GM21723 (cell line): ENCODE results near the gene EVC2.

Experiments
- ATAC-seq: cut with Tn5 transposase; IDR thresholded peaks from one replicate; pipeline ENCODE4 v1.9.1; 2021; ENCODE audit warnings: mild to moderate bottlenecking, moderate library complexity; ENCODE audit not compliant: unreplicated experiment

Gene EVC2

DNA sequence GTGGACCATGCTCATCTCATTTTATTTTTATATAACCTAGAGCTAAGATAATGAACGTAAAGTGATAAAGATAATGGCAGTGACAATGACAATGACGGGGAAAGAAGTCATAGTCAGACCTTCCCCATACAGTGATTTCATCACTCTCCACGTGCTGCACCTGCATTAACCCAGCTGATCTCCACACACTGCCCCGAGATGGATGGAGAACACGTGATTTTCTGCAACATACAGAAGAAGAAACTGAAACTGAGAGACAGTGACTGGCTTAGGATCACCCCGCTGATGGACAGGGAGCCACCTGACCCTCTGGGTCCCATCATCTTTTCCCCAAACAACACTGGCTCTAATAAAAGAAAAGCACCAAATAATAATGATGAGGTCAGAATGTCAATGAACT is 22.0 kb downstream of the EVC2 start:
- ATAC-seq = no peak

DNA sequence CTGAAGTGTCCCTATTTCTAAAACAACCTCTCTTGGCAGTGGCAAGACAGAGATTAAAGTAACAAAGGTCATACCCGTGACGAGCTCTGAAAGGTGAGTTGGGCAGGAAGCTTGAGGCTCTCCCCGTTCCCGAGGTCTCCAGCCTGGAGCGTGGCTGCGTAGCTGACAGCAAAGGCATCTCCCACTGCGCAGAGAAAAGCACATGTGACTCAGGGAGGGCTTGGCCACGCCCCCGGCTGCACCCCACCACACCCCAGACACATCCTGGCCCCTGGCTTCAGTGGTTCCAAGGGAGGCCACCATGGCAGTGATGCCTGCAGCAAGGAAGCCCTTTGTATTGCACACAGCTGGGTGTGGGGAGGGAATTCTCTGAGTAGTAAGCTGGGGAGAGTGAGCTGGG is 23.1 kb downstream of the EVC2 start:
- ATAC-seq = no peak

DNA sequence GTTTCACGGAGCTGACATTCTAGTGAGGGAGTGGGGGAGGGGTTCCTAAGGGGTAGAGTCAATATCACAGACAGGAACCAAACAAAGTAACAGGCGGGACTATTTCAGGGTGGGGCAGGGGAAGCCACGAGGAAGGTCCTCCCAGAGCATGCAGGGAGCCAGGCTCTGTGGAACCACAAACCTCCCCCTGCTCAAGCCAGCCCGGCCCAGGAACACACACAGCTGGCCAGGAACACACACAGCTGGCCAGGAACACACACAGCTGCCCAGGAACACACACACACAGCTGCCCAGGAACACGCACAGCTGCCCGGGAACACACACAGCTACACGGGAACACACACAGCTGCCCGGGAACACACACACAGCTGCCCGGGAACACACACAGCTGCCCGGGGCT is 24.8 kb downstream of the EVC2 start:
- ATAC-seq = no peak

DNA sequence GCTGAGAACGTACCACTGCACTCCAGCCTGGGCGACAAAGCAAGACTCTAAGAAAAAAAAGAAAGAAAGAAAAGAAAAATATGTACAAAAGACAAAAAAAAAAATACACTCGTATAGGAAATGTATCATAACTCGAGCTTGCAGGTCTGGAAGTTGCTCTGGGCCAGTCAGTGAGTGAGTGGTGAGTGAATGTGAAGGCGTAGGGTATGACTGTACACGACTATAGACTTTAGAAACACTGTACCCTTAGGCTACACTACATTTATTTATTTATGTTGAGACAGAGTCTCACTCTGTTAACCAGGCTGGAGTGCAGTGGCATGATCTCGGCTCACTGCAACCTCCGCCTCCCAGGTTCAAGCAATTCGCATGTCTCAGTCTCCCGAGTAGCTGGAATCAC is 29.4 kb downstream of the EVC2 start:
- no peak for ATAC-seq

DNA sequence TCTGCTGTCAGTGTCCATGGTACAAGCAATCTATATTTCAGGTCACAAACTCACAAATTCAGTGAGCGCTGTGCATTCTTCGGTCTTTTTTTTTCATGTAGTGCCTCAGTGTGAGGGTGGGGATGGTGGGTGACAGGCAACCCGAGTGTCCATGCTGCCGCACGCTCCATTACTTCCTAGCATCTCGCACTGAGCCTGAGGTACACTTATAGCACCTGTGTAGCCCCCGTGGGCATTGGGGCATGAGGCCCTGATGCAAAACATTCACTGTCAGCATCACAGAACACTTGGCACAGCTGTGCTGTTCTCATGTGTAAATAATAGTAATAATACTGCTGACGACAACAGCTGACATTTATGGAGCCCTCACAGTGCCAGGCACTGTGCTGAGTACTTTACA is 31.6 kb downstream of the EVC2 start:
- ATAC-seq = no peak

DNA sequence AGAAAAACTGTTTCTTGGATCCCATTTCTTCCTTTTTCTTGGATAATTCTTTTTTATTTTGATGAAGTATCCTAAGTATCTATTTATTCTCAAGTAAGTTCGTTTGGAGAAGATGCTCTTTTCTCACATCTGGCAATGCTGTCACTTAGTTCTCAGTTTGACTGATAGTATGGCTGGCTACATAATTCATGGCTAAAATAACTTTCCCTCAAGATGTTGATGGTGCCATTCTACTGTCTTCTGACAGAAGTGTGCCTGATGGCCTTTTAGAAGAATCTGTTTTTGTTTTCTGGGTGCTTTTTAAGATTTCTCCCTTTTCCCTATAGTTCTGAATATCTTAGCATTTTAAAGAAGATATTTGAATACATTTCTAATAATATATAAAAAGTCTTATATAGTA is 41.6 kb downstream of the EVC2 start:
- no peak for ATAC-seq

DNA sequence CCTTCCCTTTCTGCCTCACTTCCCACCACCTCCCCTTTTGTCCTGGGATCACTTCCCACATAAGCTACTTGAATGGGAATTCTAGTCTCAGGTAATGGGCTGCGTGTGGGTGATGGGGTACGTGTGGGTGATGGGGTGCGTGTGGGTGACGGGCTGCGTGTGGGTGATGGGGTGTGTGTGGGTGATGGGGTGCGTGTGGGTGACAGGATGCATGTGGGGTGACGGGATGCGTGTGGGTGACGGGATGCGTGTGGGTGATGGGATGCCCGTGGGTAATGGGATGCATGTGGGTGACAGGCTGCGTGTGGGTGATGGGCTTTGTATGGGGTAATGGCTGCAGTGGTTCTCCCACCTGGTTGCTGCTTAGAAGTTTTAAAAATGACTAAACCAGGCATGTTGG is 43.6 kb downstream of the EVC2 start:
- ATAC-seq = no peak

DNA sequence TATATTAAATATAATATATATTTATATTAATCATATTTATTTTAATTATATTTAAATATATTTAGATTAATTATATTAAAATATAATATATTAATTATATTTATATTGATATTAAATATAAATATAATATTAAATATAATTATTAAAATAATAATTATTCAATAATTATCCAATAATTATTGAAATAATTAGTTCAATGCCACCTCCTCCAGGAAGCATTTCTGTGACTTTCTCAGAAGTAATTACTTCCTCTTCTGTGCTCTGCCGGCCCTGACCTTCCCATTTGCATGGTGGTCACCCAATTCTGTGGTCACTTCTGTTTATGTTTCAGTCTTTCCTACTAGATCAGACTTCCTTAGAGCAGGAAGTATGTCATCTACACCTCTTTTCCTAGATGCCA is 45.8 kb downstream of the EVC2 start:
- ATAC-seq = no peak

DNA sequence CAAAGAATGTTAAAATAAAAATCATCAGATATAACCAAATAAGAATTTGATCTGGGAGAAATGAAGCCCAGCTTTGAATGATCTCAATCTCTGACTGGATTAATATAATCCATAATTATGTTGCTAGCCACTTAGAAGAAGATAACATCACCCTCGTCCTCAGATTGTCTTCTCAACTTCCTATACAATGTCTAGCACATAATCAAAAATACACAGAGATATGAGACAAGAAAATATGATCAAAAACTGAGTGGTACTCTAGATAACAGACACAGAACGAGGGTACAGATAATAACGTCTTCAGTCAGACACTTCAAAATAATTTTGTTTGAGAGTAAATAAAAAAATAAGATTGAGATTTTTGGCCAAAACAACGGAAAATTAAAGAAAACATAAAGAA is 47.1 kb downstream of the EVC2 start:
- no peak for ATAC-seq

DNA sequence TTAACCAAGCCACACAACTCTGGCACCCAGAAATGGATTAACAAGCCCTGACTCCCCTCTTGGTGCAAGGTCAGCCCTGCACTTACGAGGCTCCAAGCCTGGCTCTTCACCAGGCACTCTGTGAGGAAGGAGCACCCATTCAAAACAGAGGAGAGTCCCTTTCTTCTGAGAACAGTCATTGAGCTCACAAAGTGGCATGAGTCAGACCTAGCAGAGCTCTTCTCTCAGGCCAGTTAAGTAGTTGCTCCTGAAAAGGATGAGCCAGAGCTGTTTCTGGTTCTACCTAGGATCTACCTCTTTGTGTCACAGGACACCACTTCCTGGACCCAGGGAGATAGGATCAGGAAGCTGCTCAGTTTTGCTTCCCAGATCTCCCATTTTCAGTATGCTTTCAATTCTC is 48.2 kb downstream of the EVC2 start:
- no peak for ATAC-seq

DNA sequence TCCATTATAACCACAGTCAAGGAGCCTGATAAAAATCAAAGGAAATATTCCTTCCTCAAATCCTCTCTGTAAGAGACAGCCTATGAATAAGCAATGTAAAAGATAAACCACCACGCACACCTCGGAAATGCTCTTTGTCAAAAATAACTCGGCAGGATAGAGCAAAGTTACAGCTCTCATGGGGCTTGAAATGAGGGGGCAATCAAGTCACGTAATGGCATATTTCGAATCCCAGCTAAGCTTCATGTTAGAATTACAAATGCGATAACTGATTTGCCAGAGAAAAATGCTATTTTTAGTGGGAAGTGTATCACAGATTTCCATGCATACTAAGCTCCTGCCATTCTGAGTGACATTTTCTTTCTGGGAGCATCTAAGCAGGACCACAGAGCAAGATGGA is 49.4 kb downstream of the EVC2 start:
- no peak for ATAC-seq

DNA sequence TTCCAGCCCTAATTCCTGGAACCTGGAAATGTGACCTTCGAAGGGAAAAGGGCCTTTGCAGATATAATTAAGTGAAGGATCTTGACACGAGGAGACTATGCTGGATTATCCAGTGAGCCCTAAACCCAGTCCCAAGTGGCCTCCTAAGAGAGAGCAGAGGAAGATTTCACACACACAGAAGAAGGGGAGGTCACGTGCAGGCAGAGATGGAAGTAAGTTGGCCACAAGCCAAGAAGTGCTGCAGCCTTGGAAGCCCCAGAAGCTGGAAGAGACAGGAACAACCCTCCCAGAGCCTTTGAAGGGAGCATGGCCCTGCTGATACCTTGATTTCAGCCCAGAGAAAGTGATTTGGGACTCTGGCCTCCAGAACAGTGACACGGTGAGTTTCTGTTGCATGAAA is 51.9 kb downstream of the EVC2 start:
- ATAC-seq = no peak

DNA sequence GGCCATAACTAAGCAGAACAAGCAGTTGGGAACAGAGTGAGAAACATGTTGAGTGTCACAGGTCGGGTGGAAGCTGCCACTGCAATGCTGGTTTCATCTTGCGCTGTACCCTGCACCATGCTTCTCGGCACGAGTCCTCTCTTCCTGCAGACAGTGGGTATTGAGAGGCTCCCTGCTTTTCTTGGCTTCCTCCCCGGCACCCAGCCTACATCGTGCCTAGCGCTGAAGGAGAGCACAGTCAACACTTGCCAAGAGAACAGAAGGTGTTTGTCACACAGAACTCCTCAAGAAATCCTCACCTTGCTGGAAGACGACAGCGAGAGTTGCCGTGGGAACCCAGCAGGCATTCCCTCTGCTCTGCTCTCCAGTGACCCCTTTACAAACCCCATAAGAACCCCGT is 53.6 kb downstream of the EVC2 start:
- no peak for ATAC-seq

DNA sequence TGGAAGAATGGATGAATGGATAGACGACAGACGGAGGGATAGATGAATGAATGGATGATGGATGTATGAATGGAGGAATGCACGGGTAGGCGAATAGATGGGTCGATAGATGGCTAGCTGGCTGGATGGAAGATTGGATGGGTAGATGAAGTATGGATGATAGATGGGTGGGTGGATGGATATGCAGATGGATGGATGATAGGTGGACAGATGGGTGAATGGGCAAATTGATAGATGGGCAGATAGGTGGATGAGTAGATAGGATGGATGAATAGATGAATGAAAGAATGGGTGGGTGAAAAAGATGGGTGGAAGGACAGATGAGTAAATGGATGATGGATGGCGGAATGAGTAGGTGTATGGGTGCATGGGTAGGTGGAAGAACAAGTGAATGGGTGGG is 57.3 kb downstream of the EVC2 start:
- ATAC-seq = no peak

DNA sequence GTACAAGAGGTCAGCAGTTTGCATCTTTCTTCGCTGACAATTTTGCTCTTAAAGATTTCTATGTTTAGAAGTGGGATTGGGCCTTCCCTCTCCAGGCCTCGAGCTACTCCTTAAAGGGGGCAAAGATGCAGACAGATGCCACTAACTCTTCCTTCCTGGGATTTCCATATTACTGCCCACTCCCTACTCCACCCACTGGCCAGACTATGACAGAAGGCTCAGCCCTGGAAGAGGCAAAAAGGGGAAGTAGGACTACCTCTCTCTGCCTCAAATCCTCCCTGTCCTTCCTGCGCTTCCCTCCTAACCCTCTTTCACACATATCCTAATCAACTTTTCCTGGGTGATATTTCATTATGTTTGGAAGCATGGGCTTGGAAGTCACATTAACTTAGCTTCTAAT is 58.3 kb downstream of the EVC2 start:
- ATAC-seq = no peak

DNA sequence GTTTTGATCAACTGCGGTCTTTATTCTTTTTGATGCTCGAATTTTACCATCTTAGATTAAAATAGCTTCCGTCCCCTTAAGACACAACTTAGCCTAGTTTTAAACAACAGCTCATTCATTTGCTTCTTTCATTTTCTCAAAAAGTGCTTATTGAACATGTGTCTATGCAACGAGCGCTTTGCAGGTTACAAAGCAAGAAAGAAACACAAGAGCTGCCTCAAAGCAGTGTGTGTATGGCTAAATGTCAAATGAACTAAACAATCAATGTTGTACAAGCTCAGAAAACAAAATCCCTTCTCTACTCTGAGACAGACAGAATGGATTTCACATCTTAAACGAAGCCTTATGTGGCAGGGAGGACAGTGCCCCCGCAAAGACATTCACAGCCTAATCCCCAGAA is 61.0 kb downstream of the EVC2 start:
- ATAC-seq = no peak

DNA sequence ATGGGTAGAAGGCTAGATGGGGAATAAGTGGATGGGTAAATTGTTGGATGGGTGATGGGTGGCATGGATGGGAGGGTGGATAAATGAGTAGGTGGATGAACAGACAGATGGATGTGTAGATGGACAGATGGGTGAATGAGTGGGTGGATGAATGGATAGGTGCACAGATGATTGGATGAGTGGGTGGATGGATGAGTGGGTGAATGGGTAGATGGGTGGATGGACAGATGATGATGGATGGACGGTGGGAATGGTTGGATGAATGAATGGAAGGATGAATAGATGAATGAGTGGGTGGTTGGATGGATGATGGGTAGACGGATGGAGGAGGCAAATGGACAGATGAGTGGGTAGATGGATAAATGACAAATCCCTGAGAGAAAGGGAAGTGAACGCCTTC is 68.3 kb downstream of the EVC2 start:
- ATAC-seq = no peak

DNA sequence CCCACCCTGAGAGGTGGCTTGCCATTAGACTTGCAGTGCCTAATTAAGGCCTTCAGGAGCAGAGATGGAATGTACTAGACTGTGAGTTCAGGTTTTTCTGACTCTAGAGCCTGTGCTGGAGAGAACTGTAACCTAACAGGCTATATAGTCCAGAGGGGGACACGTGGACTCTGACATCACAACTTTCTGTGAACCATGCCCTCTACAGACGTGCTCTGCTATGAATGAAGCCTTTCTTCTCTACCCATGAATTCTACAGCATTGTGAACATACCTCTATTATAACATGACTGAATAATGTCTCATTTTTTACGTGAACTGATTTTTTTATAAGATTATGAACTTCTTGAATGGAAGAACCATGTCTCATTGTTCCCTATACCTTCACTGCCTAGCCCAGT is 68.8 kb downstream of the EVC2 start:
- no peak for ATAC-seq

DNA sequence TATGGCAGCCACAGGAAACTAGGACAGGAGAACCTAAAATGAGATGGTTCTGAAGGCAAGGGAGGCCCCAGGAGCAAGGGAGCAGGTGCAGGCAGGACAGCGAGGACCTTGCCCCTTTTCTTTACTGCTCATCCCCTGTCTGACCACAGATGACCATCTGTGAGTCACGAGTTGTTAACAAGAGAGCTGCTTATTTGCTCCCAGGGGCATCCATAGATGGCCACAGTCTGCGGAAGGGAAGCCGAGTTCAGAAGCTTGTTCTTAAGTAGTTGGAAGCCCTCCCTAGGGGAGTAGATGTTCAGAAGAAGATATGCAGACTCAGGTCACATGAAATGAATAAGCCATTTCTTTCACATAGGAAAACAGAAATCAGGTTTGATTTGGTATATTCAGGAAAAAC is 69.4 kb downstream of the EVC2 start:
- no peak for ATAC-seq

DNA sequence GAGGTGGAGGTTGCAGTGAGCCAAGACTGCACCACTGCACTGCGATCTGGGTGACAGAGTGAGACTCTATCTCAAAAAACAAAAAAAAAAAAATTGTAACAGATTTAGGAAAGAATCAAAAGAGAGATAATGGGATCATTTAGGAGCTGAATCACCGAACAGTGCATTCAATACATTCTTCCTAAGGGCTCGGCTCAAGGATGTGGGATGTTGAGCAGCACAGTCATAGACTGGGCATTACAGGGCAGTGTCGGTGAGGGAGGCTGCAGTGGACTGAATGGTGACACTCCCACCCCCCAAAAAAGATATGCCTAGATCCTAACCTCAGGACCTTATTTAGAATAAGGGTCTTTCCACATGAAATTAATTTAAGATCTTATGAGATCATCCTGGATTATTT is 70.0 kb downstream of the EVC2 start:
- no peak for ATAC-seq

DNA sequence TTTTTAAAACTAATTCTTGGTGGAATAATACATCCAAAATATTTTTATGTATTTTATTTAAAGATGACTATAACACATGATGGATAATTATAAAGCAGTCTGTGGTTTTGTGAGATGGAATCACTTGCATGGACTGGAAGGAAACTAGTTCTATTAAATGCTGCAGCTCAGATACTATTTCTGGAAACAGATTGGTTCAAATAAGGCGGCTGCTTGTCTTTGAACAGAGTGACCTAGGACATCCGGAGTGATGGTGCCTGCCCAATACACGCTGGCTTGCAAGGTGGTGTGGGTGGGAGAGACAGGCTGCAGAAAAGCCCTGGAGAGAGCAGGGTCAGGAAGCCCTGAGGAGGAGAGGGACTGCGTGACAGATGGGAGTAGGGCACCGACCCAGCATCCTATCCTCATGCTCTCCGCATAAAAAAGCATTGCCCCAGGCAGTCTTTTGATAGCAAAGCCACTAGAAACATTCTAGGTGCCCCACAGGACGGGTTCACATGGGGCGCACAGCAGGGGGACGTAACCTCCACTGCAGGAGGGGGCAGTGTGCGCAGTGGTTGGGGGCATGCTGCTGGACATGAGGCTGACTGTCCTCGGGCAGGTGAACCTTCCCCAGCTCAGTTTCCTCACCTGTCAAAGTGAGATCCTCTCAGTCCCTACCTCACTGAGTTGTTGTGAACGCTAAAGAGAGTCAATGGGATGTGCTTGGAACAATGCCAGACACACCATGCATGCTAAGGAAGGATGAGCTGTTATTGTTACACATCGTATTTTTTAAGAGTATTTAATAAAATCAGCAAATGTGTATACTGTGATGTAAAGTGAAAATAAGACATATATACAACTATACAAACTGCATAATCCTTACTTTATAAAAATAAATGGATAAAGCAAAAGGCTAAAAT is 71.3 kb downstream of the EVC2 start:
- no peak for ATAC-seq

DNA sequence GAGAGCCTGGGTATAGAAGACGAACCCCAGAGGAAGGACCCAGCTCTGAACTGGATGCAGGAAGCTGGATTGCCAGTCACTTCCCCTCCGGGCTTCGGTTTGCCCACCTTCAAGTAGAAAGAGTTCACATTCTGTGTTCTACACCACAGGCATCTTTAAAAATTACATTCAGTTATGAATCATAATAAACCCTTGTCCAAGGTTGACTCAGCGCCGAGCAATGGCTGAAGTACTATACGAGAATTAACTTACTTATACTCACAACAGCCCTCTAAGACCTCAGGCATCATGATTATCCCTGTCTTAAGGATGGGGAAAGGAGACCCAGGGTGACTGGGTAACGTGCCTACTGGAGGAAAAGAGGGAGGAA is 72.5 kb downstream of the EVC2 start:
- ATAC-seq = no peak

DNA sequence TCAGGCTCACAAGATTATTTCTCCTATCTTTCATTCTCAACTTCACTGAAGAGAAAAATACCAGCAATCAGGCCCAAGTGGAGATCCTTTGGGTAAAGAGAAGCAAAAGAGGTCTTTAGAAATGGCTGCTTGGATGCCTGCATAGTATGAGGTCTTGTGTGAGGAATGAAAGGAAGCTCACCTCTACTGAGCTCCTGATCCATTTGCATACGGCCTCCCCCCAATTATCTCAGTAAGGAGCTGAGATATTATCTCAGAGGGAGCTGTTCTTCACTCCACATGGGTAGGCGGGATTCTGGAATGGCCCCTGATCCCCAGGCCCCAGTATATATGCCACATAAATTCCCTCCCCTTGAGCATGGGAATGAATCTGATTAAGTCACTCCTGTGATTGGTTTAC is 75.8 kb downstream of the EVC2 start:
- ATAC-seq = no peak
